IPS DF 4.7 (cell line): ENCODE results near the gene FBXL4.

ENCODE experiments used
- DNase-seq: peaks from one replicate; pipeline ENCODE4 v3.0.0-alpha.2; 2013; ENCODE audit warnings: low spot score; ENCODE audit errors: extremely low read depth

The FBXL4 gene

DNA sequence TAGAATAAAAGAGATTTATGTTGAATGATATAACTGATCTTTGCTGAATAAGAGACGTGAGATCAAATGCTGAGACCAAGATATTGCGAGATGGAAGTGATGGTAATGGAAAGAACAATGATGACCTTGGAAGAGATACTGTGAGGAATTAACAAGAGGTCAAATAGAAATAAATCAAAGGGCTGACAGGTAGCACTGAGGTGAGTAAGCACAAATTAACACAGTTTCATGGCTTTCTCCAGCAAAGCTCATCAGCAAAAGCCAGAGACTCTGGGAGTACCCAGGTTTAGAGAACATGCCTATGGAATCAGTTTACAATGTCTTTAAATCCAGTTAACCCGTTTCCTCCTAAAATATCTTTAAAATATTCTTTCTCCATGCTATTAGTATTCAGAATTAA, 60.1 kb downstream of the FBXL4 start:
- DNase-seq = no peak

DNA sequence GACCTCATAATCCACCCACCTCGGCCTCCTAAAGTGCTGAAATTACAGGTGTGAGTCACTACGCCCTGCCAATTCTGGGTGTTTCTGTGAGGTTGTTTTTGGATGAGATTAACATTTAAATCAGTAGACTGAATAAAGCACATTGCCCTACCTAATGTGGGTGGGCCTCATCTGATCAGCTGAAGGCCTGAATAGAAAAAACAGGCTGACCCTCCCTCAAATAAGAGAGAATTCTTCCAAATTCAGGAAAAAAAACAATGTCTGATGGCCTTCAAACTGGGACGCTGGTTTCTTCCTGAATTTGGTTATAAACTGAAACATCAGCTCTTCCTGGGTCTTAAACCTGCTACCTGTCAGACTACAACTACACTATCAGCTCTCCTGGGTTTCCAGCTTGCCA, 62.4 kb downstream of the FBXL4 start:
- DNase-seq = no peak

DNA sequence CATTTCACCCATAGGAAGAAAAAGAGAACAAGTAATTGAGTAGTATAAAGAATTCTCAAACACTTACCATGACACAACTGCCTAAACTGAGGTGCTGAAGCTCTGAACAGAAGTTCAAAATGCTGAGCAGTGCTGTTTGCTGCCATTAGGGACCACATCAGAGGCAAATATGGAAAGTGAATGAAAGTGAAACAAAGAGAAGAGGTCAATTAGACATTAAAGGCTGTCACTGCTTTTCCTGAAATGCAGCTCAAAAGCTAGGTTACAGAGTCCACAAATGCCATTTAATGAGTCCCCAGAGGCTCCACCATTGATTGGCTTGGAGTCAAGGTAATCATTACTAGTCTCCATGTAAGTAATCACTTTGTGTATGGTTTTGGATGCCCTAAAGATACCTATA, 67.3 kb downstream of the FBXL4 start:
- no peak for DNase-seq

DNA sequence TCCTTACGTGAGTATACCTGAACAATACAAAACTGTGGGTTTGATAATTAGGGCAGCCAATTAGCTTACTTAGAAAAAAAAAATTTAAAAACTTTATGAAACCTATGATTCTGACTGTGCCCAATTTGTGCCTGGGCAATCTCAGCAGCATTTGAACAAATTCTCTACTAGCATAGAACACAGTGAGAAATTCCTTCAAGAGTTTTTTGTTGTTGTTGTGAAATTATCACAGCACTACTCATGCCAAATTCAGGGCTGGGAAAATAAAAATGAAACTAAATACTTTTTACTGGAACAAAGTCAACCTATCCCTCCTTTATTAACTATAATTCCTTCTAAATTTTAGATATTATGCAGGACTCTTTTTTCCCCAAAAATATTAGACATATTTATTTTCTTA, 70.5 kb downstream of the FBXL4 start:
- no peak for DNase-seq

DNA sequence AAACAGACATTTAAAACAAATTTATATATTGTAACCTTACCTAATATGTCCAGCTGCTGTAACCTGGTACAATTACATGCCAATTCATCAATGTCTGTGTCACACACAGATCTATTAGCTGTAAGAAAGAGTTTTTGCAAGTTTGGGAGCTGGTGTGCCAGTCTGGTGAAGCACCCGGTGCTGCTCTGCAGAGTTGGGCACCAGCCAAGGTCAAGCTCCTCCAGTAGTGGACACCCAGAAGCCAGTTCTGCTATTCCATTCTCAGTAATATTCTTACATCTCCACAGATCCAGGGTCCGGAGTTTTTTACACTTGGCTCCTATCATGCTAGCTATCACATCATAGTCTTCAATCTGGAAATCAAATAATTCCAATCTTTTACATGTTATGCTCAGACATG, 72.4 kb downstream of the FBXL4 start:
- no peak for DNase-seq

DNA sequence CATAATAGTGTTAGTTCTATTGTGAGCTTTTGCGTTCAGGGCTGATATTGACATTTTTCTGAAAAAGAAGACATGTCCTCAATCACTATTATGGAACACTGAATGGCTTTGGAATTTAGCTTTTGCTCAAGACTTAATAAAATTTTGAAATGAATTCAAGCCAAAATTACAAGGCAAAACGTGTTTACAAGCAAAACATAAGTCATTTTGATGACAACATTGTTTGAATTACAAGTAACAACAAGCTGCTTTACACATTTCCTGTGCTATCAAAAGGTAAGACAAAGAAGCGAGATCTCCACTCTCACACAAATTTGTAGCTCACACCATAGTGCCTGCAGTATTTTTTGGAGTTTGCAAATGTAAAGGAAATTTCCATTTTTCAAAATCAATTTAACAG, 75.9 kb downstream of the FBXL4 start:
- DNase-seq = no peak

DNA sequence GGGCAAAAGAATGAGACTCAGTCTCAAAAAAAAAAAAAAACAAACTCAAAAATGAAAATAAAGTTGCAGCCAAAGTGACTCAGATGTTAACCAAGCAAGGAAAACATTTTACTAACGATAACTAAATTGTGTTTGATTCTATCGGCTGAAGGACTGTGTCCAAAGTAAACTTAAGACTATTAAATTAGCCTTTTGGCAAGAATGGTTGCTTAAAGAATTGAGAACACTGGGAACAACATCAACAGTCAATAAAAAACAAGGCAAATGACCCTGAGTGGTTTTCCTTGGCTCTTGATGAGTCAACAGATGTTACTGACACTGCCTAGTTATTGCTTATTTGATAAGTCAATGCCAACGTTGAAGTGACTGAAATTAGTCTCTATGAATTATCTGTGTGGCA, 76.7 kb downstream of the FBXL4 start:
- DNase-seq = no peak

DNA sequence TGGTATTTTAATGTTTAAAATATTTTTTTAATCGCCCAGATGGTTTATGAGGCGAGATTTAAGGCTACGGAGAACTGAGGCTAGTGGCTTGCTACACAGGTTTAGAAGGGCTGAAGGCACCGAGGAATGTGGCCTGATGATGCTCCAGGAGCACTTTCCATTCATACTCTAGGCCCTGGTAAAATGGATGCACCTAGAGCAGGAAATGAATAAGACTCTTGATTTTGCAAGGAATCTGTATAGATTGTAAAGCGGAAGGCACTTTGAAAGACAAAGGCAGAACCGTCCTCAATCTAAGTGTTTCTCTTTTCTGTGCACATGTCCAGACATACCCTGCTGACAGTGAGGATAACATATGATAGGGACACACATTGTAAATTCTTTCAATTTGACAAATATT, 83.2 kb downstream of the FBXL4 start:
- DNase-seq = no peak

DNA sequence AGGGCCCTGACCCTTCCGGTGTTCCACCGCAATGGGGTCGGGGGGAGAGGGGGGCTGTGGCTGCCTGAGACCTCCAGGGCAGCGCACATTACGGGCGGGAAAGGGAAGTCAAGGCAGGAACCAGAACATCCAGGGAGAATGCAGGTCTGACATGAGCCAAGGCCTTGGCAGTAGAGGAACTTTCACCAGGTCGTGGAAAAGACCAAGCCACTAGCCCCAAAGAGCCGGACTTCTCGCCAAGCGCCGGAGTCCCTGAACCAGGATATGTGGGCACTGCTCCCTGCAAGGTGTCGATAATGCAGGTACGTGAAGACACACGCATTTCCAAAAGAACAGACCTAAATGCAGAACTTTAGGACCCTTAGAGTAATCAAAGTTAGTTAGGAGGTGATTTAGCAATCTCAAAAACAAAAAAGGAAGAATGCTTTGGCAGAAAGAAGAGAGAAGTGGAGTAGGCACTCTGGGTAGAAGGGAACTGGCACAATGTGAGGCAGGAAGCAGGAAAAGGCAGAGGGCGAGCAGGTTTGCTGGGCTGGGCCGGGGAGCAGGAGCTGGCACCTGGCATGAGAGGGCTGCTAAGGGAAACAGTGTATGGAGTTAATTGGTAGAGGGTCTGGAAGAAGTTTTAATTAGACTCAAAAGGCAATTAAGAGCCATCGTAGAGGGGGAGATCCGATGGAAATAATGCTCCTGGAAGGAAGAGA, 99.1 kb downstream of the FBXL4 start:
- DNase-seq = no peak

DNA sequence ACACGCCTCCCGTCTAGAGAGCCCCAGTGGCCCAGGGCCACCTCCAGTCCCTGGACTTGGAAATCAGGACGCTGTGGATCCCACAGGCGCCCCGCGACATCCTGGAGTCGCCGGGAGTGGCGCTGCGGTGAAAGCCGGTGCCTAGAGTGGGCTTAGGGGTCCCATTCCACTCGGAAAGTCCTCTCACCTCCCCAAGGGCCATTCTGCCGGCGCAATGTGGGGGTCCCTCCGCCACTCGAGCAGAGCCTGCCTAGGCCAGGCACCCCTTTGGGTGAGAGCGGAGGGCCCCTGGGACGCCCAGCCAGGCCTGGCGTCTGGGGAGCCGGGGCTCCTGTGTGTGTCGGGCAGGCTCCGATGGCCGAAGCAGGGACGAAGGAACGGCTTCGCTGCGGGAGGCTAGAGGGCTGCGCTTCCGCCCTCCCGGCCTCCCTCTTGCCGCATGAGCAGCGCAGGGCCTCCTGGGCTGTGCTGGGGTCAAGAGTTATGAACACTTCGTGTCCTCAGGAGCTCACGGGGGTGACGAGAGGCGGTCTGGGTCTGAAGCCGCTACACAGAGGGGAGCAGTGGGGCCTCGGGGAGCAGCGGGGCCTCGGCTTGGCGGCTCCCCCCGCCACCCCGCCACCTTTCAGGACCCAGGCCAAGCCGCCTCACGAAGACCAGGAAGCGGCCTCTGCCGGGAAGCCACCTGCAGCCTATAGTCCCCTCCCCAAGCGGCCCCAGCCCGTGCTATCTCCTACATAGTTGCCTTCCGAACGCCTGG, 99.8 kb downstream of the FBXL4 start:
- DNase-seq = no peak

DNA sequence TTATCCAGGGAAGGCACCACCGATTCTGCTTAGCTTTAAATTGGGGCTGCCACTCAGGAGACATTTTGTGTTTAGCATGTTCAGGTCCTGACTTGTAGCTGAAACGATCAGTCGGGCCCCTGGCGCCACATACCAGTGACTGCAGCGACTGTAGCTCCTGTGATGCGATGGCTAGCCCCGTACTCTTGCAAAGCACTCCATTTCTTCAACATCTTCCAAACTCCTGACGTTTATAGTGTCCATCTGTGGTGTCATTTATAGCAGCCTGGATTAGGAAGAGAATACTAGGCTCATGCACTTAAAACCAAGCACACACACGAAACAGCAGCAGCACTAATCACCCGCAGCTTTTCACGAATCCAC, 100.3 kb downstream of the FBXL4 start:
- DNase-seq = no peak

DNA sequence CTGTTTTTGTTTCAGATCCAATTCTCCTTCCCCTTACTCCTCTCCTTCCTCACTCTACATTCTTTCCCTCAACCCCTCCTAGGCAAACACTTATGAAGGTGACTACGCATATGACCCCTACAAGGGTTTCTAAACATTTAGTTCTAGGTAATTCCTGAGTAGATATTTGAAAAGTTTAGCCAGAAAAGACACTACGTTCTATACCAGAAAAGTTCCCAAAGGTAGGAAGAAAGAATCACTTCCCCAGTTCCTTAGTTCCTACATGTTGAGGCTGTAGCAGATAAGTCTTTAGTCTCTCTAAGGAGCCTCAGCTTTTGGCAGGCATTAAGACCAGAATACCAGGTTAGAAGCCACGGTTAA, 101.7 kb downstream of the FBXL4 start:
- DNase-seq = no peak

DNA sequence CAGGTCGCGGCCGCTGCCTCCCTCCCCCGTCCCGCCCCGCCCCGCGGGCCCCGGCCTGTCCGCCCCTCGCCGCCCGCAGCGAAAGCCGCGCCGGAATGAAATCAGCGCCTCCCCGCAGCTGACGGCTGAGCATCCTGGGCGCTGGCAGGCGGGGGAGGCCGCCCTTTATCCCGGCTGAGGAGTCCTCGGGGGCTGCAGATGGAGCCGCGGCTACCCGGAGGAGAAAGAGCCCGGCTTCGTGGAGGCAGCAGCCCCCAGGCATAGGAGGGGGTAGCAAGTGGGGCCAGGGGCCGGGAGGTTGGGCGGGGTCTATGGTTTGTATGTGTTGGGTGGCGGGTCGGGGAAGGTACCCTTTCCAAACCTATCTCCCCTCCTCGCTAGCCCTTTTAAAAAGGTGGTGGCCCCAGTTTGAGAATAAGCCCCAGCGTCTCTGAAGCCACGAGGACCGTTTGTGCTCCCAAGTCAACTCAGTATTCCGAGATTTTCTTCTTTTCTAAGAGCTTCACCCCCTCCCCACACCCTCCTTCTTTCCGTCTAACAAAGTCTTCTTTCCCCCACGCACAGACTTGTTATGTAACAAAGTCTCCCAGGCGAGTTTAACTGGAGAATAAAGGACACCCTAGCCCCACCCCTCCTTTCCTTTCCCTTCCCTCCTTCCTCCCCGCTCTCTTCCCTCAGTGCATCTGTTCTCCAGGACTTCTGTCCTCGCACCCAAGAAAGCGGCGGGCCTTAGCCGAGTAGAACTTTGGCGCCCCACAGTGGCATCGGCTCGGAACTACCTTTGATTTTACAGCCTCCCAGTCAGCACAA, 102.3 kb downstream of the FBXL4 start:
- DNase-seq = no peak

DNA sequence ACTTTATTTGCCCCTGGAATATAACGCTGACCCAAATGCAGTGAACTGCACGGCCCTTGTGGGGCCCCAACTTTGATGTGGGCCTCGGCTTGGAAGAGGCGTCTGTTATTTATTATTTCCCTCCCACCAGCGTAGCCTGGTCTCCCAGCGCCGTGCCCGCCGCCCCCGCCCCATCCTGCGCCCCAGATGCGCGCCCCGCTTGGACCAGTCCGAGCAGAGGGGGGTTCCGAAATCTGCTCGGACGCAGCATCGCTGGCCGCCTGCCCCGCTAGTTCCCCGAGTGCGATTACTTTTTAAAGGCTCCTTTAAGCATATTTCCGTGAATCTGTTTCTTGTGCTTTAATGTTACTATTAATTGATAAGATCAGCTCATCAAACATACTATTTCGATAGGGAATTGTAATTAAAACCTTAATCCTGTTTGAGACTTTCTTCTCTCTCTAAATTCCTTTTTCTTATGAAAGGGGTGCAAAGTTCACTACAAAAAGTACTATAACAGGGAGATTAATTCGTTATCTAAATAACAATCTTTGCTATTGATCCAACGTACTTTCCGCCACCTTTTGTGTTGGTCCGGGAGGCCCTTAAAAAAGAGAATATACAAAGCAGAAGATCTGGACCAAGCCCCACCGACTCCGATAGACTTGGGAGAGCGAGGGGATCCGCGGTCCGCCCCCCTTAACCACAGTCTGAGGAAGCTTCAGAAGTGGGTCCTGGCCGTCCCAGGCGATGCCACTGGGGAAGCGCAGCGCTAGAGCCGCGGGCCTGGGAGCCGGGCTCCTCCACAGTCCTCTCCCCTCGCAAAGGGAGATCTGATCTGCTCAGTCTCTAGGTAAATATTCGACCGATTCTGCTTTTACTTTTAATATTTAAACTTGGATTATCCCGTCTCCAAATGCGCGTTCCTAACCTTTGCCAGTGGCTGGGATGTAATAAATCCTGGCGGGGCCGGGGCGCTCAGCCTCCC, 103.2 kb downstream of the FBXL4 start:
- DNase-seq = no peak

DNA sequence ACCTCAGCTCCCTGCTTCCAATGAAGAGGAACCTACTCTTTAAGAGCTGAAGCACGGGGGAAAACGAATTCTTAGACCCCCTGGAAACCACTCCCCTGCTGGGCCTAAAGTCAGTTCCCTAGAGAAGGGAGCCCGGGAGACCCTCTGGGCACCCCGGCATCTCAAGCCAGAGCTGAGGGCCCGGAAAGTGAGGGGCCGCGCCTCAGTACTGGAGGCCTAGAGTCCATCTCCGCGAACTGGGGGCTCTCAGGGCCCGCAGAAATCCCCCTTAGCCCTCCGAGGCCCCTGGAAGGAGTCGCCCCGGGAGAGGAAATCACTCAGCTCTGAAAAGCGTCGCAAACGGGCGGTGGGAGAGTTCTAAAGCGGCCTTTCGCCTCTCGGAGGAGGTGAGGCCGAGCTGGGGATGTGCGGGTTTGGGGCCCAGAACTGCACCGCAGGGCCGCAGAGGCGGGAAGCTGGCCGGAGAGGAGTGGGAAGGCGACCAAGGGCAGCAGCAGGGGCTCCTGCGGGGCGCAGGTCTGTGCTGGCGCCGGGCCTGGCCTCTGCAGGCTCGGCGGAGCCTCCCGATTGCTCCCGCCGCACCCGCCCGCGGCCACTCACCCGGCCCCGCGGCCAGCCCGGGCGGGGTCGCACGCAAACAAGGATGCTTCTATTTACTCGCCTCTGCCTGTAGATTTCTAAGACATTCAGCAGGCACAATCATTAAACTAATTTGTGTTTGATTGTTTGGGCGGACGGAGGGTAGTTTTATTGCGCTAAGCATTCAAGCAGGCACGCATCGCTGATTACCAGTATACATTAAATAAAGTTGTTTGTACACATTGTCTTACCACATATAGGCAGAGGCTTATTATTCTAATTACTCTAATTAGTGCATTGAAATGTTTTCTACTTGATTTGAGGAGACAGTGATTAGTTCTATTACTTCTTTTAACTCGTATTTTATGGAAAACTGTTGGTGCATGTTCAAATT, 104.2 kb downstream of the FBXL4 start:
- DNase-seq = no peak

DNA sequence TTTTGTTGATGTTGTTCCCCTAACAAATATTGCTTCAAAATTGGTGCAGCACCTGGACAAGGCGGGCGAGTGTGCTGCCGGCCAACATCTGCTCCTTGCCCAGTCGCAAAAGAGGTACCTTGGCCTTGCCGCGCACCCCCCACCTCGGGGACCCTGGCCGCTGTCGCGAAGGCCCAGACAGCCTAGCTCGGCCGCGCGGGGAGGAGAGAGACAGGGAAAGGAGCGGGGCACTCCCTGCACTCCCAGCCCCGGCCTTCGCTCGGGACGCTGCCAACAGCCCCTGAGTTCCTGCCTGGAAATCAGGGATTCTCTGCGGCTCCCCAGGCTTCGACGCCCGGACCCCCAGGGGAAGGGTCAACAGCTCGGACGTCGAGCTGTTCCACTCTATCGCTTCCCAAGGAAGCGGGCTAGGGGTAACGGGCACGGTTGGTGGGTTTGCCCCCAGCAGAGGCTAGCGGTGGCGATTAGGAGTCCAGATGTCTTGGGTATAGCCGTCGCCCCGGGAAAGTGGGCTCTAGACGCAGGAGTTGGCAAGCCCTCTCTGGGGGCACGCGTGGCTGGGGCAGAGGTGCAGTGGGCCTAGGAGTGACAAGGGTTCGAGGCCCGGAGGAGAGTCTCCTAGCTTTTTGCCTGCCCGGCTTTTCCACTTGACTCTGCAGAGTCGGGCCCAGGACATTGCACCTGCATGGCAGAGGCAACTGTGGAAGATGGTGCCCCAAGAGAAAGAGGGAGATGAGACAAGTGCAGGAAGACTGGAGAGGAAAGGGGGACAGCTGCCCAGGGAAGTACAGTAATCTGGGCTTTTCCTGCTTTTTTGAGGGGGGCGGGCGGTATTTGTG, 105.2 kb downstream of the FBXL4 start:
- no peak for DNase-seq

DNA sequence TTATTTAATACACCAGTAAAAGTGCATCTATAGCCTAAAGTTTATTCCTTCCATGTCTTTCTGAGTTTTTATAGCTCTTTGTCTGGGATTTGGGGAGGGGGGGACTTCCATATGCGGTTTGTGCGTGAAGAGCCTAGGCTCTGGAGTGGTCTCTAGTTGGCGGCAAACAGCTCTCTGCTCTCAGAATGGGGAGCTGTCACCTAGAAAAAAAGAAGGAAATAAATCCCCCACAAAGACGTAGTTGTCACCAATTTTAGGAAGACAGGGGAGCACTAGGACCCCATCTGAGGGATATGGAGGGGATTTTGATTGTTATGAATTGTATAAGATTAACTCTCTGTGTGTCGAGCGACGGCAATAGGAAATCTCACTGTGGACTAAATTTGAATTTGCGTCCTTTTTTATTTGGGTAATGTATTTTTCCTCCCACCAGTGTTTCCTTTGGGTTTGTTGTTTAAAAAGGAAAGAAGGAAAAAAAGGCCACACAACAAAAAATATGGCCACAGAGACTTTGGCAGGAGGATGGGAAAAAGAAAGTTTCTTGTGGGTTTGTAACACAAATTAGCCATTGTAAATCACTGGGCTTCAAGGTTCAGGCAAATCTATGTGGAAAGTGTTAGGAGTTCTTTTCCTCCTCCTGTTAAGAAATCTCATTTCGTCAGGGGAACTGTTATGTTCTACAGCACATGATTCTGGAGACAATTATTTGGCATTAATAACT, 106.0 kb downstream of the FBXL4 start:
- no peak for DNase-seq

DNA sequence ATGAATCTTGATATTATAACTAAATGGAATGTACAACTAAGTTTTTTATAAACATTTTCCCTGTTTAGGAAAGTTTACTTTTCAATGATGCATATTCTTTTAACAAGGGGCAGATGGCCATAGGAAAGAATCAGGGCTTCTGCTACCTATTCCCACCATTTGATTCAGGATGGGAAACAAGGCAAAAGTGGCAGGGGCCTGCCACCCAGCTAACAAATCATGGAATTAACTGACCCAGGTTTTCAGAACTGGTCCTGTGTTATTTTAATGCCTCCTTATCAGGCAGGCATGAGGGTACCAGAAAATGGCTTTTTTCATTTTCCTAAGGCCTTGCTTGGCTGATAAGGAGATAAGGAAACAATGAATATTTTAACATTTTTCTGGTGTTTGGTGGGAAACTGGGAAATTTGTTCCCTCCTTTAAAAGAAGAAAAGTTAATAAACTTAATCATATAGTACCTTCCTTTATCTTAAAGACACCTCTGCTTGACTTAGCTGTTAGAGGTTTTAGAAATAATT, 106.7 kb downstream of the FBXL4 start:
- DNase-seq = no peak
